NCI-H1436 (cell line): ENCODE results near the gene LRRC49.
"Not testable (repeated sequence)": the region's sequence is repeated elsewhere in the genome, so short reads cannot be mapped to it uniquely, and the experiment has no call there.

ENCODE experiments used
- DNase-seq: peaks from one replicate; lab custom pipeline; 2025; lab: John Stamatoyannopoulos, UW

Gene LRRC49

GRCh38 chr15:70867911-70868467 lies 24.6 kb upstream of the LRRC49 start:
- no peak for DNase-seq

DNA sequence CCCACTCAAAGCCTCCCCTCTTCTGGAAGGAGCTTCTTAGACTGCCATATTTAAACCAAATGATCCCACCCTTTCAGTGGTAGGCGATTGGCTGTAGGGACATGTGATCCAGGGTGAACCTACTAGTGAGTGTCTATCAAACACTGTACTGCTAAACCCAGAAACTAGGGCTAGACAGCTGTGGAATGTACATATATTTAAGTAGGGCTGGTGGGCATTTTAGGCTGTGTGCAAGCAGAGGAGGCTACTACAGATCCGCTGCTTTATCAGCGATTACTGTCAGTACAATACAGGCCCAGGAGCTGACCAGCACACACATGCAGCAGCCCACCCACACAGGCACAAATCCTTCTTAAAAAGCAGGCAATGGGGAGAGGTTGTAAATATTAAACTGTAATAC lies 23.3 kb upstream of the LRRC49 start:
- no peak for DNase-seq

- no peak for DNase-seq
Measured at GRCh38 chr15:70870051-70870450, 22.6 kb upstream of the LRRC49 start.

GRCh38 chr15:70871490-70871889 lies 21.1 kb upstream of the LRRC49 start:
- DNase-seq, result not testable (repeated sequence)

DNA sequence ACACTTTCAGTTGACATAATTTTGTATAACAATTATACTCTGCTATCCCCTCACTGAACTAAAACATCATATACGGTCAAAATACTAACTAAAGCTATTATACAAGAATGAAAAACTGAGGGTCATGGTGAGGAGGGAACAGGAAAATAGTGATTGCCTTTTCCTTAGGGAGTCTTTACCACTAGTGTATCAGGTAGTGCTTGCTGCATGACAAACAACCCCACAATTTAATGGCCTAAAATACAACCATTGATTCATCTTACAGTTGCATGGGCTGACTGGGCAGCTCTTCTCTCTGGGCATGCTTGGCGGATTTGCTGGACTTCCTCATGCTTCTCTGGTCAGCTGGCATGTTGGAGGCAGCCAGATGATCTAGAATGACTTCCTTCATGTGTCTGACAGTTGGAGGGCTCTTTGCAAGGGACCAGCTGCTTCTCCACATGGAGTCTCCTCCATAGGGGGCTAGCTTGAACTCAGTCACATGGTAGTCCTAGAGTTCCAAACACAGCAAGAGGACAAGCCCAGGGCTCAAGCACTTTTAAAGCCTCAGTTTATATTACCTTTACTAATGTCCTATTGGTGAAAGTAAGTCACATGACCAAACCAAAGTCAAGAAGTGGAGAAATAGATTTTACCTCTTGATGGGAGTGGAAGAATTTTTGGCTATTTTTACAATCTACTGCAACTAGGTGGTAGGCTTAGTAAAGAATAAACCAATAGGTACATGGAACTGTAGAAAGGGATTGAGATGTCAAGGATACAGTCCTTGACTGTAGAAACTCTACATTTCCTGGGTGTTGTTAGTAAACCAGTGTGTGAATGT lies 19.2 kb upstream of the LRRC49 start:
- DNase-seq, result no peak

DNA sequence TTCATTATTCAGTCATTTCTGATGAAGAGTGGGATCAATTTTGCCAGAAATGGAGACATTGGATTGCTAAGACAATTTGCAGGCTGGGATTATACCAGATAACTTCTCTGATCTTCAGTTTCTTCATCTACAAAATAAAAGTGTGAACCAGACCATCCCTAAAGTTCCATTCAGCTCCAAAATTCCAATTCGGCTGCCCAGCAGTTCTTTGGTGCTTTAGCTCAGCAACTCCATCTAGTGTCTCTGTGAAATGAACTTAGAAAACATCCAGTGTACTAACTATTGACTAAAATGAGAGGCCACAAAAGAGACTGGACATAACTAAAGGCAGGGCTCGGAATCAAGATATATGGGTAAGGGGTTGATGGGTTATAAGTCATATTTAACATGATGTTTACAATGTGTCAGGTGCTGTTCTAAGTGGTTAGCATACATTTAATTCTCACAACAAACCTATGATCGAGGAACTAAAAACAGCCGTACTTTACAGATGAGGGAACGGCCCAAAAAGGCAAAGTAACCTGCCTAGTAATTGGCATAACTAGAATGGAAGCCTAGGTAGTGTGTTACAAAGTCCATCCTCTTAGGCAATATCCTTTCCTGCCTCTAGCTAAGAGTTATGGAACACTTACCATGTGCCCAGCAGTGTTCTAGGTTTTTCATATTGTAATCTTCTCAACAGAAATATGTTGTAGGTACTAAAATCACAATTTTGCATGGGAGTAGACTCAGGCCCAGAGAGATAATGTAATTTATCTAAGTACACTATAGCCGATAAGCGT lies 17.4 kb upstream of the LRRC49 start:
- no peak for DNase-seq

GRCh38 chr15:70876011-70876410 lies 16.6 kb upstream of the LRRC49 start:
- DNase-seq, result no peak

GRCh38 chr15:70876683-70877082 lies 15.9 kb upstream of the LRRC49 start:
- no peak for DNase-seq

DNA sequence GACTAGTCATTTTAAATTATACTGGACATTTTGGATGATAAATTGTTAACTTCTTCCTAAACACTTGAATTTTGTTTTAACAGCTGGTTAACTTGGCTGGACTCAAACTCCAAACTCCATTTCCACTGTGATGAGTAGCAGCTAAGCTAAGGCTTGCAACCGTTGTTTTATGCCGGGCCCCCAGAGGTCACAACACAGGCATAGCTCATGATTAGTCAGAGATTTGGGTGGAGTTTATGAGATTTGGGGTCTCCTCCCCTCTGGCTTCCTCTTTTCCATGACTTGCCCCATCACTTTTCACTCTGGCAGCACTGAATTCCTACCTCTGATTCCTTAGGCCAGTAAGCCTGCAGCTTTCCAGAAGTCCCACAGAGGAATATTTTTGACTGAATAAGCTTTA lies 13.2 kb upstream of the LRRC49 start:
- no peak for DNase-seq

GRCh38 chr15:70880781-70881180 lies 11.8 kb upstream of the LRRC49 start:
- no peak for DNase-seq

DNA sequence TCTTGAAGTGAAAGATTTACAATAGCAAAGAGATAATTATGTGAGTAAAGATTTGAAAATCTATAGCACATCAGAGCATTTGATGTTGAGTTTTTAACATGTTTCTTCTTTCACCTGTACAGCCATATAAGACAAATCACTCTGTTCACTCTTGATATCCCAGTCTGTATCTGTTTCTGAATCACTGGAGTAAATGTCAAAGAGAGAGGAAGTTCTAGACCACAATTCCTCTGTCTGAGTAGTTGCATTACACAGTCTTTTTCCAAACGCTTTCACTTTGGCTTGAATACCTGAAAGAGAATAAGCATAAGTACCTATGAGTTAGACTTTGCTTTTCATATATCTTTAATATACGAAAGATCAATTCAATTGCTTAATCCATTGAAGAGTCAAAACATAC lies 10.3 kb upstream of the LRRC49 start:
- DNase-seq, result no peak

GRCh38 chr15:70892912-70893560 lies 410 bp downstream of the LRRC49 start:
- no peak for DNase-seq

- DNase-seq, result no peak
Measured at GRCh38 chr15:70902107-70902506, 9.5 kb downstream of the LRRC49 start.

DNA sequence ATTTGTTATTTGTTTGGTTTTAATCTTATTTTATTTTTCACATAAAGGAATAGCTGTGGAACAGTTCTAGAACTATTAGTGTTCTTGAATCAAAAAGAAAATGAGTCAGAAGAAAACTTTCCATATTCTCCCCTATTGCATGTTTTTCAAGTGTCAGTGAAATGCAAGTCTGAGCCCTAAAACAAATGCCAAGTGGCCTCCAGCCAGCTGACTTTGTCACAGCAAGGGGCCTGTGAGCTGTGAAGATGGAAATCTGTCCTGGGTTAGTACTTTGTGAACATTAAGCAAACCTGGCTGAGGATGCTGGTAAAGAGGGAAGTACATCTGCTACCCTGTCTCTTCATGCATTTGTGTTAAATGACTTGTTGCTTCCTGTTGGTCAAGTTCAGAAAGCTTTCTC lies 14.2 kb downstream of the LRRC49 start:
- DNase-seq, result no peak

- DNase-seq, result no peak
Measured at GRCh38 chr15:70907784-70908471, 15.3 kb downstream of the LRRC49 start.

DNA sequence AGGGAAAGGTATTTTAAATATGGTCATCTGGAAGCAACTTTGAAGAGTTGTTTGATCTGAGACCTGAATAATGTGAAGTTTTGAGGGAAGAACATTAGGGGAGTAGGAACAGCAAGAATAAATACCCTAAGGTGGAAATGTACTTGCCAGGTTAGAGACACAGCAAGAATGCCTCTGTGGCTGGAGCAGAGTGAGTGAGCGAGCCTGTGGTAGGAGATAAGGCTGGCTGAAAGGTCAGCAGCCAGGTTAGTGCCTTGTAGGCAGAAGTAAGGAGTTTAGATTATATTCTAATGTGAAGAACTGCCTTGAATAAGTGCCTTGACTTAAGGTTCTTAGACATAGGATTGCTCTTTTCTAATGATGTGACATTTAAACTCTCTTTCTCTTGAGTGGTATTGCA lies 18.3 kb downstream of the LRRC49 start:
- no peak for DNase-seq

- no peak for DNase-seq
Measured at GRCh38 chr15:70912187-70912586, 19.6 kb downstream of the LRRC49 start.

GRCh38 chr15:70916531-70916930 lies 23.9 kb downstream of the LRRC49 start:
- DNase-seq, result no peak

- no peak for DNase-seq
Measured at GRCh38 chr15:70917955-70918354, 25.3 kb downstream of the LRRC49 start.

- DNase-seq, result no peak
Measured at GRCh38 chr15:70920981-70921696, 28.5 kb downstream of the LRRC49 start.

GRCh38 chr15:70922119-70922518 lies 29.5 kb downstream of the LRRC49 start:
- no peak for DNase-seq
